ENCODE data around the gene TEX12.

TEX12 gene, protein sequence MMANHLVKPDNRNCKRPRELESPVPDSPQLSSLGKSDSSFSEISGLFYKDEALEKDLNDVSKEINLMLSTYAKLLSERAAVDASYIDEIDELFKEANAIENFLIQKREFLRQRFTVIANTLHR

DNA sequence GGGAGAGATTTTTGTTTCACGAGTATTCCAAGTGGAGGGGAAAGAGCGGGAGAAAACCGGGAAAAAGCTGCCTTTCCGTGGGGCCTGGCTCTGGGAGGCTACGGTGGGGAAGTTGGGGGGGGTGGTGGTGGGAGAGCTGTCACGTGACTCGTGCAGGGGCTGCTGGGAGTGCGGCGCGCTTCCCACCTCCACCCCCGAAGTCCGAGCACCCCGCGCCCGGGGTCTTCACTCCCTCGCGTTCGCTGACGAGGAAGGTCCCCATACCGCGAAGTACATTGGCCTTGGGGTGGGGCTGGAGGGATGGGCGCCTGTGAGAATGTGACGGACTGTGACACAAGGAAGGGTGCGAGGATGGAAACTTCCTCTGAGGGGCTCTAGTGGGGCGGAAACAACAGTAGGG, at the start of gene TEX12:
TSS of gene TEX12 (plus strand) at position 228 of the 400 bp plus-strand sequence. CDS start 1,897 bp downstream, outside the sequence.
- TF ChIP-seq, protein P1, sequence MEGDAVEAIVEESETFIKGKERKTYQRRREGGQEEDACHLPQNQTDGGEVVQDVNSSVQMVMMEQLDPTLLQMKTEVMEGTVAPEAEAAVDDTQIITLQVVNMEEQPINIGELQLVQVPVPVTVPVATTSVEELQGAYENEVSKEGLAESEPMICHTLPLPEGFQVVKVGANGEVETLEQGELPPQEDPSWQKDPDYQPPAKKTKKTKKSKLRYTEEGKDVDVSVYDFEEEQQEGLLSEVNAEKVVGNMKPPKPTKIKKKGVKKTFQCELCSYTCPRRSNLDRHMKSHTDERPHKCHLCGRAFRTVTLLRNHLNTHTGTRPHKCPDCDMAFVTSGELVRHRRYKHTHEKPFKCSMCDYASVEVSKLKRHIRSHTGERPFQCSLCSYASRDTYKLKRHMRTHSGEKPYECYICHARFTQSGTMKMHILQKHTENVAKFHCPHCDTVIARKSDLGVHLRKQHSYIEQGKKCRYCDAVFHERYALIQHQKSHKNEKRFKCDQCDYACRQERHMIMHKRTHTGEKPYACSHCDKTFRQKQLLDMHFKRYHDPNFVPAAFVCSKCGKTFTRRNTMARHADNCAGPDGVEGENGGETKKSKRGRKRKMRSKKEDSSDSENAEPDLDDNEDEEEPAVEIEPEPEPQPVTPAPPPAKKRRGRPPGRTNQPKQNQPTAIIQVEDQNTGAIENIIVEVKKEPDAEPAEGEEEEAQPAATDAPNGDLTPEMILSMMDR (IDR thresholded peaks at IDR 0.05; ENCODE audit: borderline replicate concordance, control extremely low read depth, extremely low read depth, insufficient read depth, missing control alignments), result no peak
- DNase-seq (ENCODE audit: low spot score), result no peak
- in situ Hi-C loops (cut with MboI; ENCODE audit: low sequenced_read_pairs, unreplicated experiment), result no loop called here

GRCh38 chr11:112118176-112118575, 49.0 kb upstream of the TEX12 start:
- TF ChIP-seq, protein P1 (IDR thresholded peaks at IDR 0.05; ENCODE audit: borderline replicate concordance, control extremely low read depth, extremely low read depth, insufficient read depth, missing control alignments), result no peak
- DNase-seq (ENCODE audit: low spot score), result no peak
- in situ Hi-C loops (cut with MboI; ENCODE audit: low sequenced_read_pairs, unreplicated experiment), result no loop called here

GRCh38 chr11:112121981-112122615, 45.1 kb upstream of the TEX12 start:
- in situ Hi-C loops (cut with MboI; ENCODE audit: low sequenced_read_pairs, unreplicated experiment), result no loop called here
- TF ChIP-seq, protein P1 (IDR thresholded peaks at IDR 0.05; ENCODE audit: borderline replicate concordance, control extremely low read depth, extremely low read depth, insufficient read depth, missing control alignments), result no peak

DNA sequence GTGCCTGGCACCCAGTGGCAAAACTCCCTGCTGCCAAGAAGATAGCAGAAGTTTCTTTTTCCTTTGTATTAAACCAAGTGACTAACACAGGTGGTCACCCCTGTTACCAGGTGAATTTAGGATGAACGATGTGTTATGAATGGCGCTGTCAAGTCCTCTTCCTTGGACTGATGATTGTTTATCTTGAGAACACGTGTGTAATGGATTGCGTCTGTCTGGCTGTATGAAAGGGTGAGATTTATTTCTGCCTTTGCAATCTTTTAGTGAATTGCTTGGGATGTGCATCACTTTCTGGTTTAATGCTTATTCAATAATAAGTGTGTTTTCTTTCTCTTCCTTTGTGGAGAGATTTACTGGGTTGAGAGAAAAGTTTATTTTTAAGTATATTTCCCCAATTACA, 44.0 kb upstream of the TEX12 start:
- in situ Hi-C loops (cut with MboI; ENCODE audit: low sequenced_read_pairs, unreplicated experiment), result no loop called here
- no peak for DNase-seq (ENCODE audit: low spot score)
- TF ChIP-seq, protein P1 (IDR thresholded peaks at IDR 0.05; ENCODE audit: borderline replicate concordance, control extremely low read depth, extremely low read depth, insufficient read depth, missing control alignments), result no peak

More at GRCh38 chr11:112121981-112122615, 45.1 kb upstream of the TEX12 start:
- DNase-seq (ENCODE audit: low spot score), result no peak

GRCh38 chr11:112127056-112127455, 40.1 kb upstream of the TEX12 start:
- DNase-seq (ENCODE audit: low spot score), result no peak
- in situ Hi-C loops (cut with MboI; ENCODE audit: low sequenced_read_pairs, unreplicated experiment), result no loop called here

DNA sequence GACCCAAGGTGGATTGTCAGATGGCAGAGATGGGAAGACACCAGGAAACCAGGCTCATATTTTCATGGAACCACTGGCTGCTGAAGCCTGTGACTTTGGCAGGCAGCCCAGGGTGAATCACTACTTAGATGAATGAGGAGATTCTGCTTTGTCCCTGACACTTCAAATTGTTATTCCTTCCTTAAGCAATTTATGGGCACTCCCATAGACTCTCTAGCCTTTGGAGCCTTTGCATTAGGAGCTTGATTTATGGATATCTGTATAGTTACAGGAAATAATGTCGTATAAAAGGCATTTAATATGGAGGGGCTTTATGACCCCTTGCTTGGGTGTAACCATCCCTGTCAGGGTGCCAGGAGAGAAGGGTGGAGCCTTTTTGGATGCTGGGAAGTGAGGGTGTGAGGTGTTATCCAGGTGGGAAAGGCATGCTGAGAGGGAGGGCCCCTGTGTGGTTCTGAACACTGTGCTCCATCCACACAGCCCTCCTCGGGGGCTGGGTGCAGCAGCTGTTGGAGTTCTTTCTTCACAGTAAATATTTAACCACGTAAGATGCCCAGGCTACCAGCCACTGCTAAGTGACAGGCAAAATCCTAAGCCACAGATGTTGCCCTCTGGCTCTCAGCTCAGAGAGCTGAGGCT, 38.6 kb upstream of the TEX12 start:
- DNase-seq (ENCODE audit: low spot score), result no peak
- TF ChIP-seq, protein P1 (IDR thresholded peaks at IDR 0.05; ENCODE audit: borderline replicate concordance, control extremely low read depth, extremely low read depth, insufficient read depth, missing control alignments), result no peak
- in situ Hi-C loops (cut with MboI; ENCODE audit: low sequenced_read_pairs, unreplicated experiment), result no loop called here

More at GRCh38 chr11:112127056-112127455, 40.1 kb upstream of the TEX12 start:
- TF ChIP-seq, protein P1 (IDR thresholded peaks at IDR 0.05; ENCODE audit: borderline replicate concordance, control extremely low read depth, extremely low read depth, insufficient read depth, missing control alignments), result no peak
